AG10803 (cell line): Measurements from ENCODE around the gene FDCSP.

Source experiments
- DNase-seq: peaks from one replicate; pipeline ENCODE4 v3.0.0; 2010; ENCODE audit warnings: low read depth
- H3K4me3 ChIP-seq: 2 replicates; pipeline ENCODE4 v1.5.1; 2011; ENCODE audit warnings: mild to moderate bottlenecking, low read length, control low read depth
- TF ChIP-seq, protein P1 (sequence below): conservative IDR thresholded peaks from 2 replicates; pipeline ENCODE4 v1.5.1; 2011; ENCODE audit warnings: mild to moderate bottlenecking, low read length, control low read depth, inconsistent platforms

FDCSP gene

GRCh38 chr4:70183168-70183939 lies 42.6 kb upstream of the FDCSP start:
- peak; percentile 31 for DNase-seq
- TF ChIP-seq, protein P1, sequence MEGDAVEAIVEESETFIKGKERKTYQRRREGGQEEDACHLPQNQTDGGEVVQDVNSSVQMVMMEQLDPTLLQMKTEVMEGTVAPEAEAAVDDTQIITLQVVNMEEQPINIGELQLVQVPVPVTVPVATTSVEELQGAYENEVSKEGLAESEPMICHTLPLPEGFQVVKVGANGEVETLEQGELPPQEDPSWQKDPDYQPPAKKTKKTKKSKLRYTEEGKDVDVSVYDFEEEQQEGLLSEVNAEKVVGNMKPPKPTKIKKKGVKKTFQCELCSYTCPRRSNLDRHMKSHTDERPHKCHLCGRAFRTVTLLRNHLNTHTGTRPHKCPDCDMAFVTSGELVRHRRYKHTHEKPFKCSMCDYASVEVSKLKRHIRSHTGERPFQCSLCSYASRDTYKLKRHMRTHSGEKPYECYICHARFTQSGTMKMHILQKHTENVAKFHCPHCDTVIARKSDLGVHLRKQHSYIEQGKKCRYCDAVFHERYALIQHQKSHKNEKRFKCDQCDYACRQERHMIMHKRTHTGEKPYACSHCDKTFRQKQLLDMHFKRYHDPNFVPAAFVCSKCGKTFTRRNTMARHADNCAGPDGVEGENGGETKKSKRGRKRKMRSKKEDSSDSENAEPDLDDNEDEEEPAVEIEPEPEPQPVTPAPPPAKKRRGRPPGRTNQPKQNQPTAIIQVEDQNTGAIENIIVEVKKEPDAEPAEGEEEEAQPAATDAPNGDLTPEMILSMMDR = peak; percentile 60
- H3K4me3 ChIP-seq = no peak overlapping the region

DNA sequence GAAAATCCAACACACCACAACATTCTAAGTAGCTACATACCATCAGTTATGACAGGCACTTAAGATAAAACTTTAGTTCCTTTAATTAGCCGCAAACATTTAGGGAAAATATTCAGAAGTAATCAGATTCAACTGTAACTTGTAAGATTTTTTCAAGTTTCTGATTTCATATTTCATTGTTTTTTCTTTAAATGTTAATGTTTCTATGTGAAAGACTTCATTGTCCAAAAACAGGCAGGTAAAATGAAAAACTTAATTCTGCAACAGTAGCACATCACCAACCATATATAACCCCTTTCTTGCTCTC lies 42.0 kb upstream of the FDCSP start:
- TF ChIP-seq, protein P1 = no peak
- no peak for DNase-seq
- no peak overlapping the region for H3K4me3 ChIP-seq

DNA sequence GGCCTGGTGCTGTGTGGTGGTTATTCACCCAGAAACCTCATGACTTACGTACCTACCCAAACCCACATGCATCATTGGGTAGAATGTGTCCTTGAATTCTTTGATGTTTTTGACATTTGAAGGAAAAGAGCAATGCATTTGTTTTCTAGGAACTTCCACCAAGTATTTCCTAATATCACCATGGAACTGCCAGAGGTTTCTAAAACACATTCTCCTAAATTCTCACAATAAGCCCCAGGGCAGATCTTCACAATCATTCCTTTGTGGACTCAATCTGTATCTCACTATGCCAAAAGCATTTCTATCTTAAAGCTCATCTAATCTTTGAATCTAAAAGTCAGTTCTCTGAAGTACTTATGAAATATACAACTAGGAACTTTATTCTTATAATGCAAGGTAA lies 38.7 kb upstream of the FDCSP start:
- no peak for DNase-seq
- no peak overlapping the region for H3K4me3 ChIP-seq
- TF ChIP-seq, protein P1 = no peak

- TF ChIP-seq, protein P1 = no peak
- no peak overlapping the region for H3K4me3 ChIP-seq
- DNase-seq = no peak
These were observed 35.3 kb upstream of the FDCSP start for GRCh38 chr4:70190579-70190978.

- DNase-seq = no peak
- TF ChIP-seq, protein P1 = no peak
- no peak overlapping the region for H3K4me3 ChIP-seq
These were observed 34.3 kb upstream of the FDCSP start for GRCh38 chr4:70191647-70192046.

GRCh38 chr4:70192895-70193294 lies 33.0 kb upstream of the FDCSP start:
- H3K4me3 ChIP-seq = no peak overlapping the region
- TF ChIP-seq, protein P1 = no peak
- DNase-seq = no peak

- TF ChIP-seq, protein P1 = no peak
- no peak for DNase-seq
- no peak within 1 kb of the TSS for H3K4me3 ChIP-seq
These were observed 30.5 kb upstream of the FDCSP start, which contains the start of gene ODAM for GRCh38 chr4:70195425-70195824. Gene ODAM (plus strand): TSS chr4:70195725. CDS start chr4:70196544, 819 bp downstream.
